Activated naive CD8-positive, alpha-beta T cell treated with anti-CD3 and anti-CD28 coated beads, Interleukin-2, amount 50 U/mL, for 16 hours (primary cell): ENCODE results near the gene NQO2.
A peak's percentile ranks its signal among the peaks of the same experiment; 100 is the strongest.
"Not testable (repeated sequence)": the region's sequence is repeated elsewhere in the genome, so short reads cannot be mapped to it uniquely, and the experiment has no call there.

Source experiments
- DNase-seq: peaks from one replicate; pipeline ENCODE4 v3.0.0-alpha.2; 2020; ENCODE audit warnings: low read depth, low spot score

NQO2 gene

DNA sequence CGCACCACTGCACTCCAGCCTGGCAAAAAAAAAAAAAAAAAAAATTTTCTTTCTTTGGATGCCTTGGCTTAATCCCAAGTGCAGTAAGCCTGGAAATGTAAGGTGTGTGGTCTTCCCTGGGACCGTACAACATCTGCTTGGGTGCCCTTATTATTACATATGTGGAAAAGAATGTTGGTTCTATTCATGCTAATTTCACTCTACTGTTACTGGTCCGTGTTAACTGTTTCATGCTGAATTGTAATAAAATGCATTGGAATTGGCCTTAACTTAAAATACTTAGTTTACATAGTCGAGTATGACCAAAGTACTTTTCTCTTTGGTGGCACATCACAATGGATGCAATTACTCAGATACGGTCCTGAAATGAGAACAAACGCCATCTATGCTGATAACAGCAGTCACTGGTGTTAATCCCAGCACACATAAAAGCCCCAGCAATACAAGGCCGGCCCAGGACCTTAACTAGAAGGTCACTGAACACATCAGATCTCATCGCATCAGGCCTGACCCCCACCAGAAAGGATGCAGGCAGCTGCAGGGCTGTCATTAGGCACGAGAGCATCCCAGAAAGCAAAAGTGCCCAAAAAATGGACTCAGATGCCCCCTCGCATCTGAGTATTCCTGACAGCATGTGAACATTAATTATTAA is 29.5 kb upstream of the NQO2 start:
- no peak for DNase-seq

DNA sequence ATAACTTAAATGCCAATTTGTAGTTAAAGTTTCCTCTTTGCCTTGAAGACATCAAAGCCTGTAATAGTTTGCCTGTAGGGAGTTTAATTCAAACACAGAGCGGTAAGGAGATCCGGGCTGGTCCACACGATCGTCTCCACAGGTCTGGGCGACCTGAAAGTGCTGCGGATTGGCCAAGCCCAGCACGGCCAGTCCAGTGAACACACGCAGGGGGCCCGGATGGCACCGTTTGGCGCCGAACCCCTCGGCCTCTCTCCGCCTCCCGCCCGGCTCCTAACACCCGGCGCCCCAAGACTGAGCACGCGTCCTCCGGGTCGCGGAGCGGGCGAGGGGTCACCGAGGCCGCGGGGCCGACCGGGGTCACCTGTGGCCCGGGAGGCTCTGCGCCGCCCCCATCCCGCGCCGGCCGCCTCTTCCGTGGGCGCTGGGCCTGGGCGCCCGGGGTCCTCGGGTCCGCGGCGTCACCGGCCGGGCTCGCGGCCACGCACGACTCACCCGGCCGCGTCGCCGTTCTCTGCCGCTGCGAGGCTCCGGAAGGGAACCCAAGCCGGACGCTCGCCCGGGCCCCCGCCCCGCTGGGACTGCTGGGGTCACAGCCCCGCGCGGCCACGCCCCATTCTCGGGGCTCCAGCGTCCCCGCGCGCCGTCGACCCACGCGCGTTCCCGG is 28.8 kb upstream of the NQO2 start:
- DNase-seq, result no peak

DNA sequence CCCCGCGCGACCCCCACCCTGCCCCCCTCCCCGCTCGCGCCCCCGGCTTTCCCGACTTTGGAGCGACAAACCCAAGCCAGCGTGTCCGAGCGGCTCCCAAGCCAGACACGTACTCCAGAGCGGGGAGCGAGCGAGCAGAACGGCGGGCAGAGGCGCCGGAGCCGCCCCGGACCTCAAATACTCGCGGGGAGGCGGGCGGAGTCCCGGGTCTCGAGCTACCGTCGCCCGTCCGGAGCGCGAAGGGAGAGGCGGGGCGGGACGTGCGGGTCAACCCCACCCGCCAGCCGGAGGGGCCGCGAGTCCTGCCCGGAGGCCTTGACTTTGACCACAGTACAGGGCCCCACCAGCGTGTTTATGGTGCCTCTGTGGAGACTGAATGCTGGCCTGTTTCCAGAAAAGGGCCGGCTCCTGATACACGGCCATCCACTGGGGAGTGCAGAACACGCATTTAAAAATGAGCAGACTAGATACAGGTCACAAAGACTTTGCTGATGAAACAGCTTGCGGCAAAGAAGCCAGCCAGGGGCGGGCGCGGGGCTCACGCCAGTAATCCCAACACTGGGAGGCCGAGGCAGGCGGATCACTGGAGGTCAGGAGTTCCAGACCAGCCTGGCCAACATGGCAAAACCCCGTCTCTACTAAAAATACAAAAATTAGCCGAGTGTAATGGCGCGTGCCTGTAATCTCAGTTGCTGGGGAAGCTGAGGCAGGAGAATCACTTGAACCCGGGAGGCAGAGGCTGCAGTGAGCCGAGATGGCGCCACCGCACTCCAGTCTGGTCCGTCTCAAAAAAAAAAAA is 28.1 kb upstream of the NQO2 start, which contains the start of gene SERPINB6:
Gene SERPINB6, minus strand, starts transcription at position 148 of the 799 bp plus-strand sequence. CDS start 12,235 bp downstream, outside the sequence.
- no peak for DNase-seq

DNA sequence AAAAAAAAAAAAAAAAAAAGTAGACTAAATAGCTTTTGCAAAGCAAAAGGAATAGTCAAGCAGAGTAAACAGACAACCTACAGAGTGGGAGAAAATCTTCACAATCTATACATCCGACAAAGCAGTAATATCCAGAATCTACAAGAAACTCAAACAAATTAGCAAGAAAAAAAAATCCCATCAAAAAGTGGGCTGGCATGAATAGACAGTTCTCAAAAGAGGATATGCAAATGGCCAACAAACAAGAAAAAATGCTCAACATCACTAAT is 27.5 kb upstream of the NQO2 start:
- DNase-seq, result not testable (repeated sequence)

DNA sequence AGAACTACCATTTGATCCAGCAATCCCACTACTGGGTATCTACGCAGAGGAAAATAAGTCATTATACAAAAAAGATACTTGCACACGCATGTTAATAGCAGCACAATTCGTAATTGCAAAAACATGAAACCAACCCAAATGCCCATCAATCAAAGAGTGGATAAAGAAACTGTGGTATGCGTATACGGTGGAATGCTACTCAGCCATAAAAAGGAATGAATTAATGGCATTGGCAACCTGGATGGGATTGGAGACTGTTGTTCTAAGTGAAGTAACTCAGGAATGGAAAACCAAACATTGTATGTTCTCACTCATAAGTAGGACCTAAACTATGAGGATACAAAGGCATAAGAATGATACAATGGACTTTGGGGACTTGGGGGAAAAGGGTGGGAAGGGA is 27.0 kb upstream of the NQO2 start:
- DNase-seq, result not testable (repeated sequence)

DNA sequence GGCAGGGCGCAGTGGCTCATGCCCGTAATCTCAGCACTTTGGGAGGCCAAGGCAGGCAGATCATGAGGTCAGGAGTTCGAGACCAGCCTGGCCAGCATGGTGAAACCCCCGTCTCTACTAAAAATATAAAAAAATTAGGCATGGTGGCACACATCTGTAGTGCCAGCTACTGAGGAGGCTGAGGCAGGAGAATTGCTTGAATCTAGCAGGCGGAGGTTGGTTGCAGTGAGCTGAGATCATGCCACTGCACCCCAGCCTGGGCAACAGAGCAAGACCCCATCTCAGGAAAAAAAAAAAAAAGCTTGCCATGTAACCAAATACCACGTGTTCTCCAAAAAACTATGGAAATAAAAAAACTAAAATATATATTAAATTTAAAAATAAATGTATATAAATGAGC is 26.5 kb upstream of the NQO2 start:
- DNase-seq, result not testable (repeated sequence)

DNA sequence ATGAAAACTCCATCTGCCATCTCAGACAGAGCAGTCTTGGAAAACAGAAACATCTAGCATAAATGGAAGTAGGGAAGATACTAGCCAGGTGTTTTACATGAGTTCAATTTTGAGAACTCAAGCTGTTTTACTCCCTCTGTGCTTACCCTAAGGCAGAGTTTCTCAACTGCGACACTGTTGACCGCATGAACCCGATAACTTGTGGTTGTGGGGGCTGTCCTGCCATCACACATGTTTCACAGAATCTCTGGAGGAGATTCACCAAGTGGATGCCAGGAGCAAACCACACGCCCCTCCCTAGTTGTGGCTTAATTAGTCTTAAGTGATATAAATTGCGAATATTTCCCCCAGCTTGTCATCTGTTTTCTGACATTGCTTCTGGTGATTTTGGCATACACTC is 26.0 kb upstream of the NQO2 start:
- no peak for DNase-seq

DNA sequence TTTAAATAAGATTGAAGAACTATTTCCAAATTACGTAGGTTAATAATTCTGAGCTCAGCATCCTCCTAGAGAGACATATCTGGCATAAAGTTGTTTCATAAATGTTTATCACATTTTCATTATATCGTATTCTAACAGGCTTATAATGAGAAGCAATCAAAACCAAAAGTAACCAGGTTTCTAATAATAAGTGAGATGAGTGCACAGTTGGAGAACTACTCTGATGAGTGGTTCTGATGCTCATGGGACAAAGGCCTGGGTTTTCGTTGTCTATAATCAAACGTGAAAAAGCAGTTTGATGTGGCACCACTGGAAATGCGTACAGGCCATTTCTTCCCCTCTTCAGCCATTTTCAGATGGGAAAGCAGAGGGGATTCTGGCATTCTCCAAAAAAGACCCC is 23.6 kb upstream of the NQO2 start:
- no peak for DNase-seq

DNA sequence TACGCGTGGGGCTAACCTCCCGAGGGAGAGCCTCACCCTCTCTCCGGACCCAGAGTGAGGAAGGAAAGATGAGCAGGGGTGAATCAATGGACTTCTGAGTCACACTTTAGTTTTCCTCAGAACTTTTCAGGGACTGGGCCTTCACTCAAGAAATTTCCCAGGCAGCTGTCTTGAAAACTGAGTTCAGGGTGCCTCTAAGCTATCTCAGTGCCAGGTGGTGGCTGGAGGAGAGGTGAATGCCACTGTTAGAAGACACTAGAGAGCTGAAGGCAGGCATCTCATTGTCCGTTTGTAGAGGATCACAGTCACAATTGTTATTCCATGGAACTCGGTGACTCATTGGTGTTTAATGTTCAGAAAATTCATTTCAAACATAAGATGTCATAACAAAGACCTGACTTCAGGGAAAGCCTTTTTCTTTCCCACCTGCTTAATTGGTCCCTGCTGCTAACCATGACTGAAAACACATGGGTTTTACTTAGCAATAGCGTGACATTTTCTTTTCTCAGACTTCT is 23.1 kb upstream of the NQO2 start:
- DNase-seq, result no peak

DNA sequence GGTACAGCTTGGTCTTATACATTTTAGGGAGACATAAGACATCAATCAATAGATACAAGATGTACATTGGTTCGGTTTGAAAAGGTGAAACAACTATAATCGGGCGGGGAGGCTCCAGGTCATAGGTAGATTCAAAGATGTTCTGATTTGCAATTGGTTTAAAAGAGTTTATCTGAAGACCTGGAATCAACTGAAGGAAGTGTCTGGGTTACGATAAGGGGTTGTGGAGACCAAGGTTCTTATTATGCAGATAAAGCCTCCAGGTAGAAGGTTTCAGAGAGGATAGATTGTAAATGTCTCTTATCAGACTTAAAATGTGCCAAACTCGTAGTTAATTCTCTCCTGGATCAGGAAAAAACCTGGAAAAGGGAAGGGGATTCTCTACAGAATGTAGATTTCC is 22.4 kb upstream of the NQO2 start:
- no peak for DNase-seq

DNA sequence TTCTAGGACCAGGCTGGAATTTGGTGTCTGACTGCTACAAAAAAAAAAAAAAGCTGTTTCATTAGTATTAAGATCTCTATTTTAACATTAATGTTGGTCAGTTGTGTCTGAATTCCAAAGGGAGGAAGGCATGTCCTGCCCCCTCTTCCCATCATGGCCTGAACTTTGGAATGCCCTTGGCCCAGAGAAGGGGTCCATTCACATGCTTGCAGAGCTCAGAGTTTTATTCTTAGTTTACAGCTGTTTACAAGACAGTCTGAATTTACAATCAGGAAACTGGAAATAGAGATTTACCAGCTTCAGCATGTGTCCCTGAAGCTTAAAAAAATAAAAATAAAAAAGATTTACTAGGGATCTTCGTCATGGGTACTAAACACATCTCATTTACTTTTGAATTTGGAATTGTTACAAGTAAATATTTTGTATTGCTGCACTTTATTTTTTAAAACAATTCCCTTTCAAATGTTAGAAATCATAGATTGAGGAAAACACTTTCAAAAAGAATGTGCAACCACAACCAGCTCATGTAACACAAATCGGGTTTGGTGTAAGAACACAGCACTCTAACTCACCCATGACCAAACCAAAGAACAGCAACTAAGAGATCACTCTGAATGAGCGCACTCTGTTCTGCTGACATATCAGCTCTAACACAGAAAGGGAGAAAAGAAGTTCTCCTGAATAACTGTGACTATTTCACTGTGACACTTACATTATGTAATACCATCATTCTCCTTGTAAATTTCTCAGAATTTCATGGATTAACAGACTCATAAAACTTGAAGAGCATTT is 21.7 kb upstream of the NQO2 start:
- DNase-seq, result no peak

DNA sequence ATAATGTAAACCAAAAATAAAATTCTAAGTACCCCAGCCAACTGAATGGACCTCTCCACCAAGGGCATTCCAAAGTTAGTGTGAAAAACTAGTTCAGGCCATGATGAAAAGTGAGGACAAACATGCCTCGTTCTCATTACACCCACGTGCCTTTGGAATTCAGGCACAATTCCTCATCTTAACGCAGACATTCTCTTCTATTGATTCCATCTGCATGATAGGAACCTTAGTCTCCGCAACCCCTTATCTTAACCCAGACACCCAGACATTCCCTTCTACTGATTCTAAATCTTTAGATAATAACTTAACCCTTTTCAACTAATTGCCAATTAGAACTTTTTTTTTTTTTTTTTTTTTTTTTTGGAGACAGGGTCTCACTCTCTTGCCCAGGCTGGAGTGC is 20.8 kb upstream of the NQO2 start:
- DNase-seq, result no peak

DNA sequence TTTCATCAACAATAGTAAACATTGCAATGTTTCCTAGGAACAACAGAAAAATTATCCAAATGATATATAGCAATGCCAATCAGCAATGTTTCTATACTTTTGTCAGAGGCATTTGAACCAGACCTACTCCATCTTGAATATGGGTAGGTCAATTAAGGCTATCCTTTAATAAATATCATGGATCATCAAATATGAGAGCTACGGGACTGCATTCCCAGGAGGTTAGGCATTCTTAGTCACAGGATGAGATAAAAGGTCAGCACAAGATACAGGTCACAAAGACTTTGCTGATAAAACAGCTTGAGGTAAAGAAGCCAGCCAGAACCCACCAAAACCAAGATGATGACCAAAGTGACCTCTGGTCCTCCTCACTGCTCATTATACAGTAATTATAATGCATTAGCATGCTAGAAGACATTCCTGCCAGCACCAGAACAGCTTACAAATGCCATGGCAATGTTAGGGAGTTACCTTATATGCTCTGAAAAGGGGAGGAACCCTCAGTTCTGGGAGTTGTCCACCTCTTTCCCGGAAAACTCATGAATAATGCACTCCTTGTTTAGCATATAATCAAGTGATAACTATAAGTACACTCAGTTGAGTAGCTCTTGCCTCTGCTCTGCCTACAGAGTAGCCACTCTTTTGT is 19.8 kb upstream of the NQO2 start:
- no peak for DNase-seq

DNA sequence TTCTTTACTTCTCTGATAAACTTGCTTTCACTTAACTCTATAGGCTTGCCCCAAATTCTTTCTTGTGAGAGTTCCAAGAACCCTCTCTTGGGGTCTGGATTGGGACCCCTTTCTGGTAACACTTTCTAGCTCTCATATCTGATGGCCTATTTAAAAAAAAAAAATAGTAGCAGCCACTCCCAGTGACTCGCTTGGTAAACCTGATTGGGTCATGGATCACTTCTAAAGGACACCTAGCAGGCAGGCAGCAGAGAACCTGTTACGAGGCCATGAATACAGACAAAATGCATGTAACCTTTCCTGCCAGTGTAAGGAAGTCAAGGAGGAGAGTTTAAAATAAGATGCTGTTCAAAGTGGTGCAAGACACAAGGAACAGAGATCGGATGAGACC is 19.2 kb upstream of the NQO2 start:
- no peak for DNase-seq

DNA sequence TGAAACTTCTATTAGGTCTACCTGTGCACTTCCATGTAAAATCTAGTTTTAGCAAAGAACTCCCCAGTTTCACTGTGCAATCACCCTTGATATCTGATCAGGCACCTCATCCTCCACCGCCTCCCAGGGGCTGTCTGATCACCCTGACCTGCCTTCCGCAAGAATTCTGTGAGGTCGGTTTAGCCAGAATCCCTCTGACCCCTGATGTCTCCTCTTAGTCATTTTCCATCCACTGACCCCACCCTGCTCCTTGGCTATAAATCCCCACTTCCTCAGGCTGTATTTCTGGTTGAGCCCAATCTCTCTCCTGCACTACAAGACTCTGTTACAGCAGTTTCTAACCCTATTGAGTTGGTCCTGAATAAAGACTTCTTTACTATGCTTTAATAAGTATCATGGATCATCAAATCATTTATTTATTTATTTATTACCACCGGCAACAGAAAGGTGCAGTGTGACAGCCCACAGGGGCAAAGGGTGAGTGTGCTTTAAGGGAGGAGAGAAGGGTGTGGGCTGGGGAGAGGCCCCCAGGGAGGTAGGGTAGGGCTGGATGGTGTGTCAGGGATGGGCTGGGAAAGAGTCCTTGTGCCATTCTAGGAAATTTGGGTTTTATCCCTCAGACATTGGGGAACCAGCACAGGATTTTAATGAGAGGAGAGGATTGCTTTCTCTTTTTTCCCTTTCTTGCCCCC is 17.1 kb upstream of the NQO2 start:
- no peak for DNase-seq

DNA sequence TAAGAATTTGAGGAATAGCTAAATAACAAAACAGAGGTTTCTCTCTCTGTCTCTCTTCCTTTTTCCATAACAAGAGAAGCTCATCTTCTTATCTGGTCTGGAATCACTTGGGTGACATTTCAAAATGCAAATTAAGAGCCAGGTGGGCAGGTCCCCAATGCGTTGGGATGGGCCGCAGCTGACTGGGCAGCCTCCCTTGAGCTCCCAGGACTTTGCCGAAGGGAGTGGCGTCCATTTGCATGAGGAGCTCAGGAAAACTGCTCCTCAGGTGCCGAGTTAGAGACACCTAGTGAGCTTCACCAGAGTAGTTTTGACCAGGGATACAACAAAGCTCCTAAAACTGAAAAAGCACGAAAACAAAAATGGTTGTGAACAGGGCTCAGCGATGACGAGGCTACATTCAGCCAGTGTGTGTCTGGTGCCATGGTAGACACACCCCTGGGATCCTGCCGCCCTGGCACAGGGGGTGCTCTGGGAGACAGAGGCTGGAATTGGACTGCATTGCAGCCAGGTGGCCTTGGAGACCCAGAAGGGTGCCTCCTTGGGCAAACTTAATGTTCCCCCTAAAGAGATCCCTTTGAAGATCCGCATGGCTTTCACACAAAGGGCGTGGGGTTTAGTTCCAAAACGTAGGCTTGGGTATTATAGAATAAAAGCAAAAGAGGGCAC is 14.8 kb upstream of the NQO2 start:
- DNase-seq, result no peak

DNA sequence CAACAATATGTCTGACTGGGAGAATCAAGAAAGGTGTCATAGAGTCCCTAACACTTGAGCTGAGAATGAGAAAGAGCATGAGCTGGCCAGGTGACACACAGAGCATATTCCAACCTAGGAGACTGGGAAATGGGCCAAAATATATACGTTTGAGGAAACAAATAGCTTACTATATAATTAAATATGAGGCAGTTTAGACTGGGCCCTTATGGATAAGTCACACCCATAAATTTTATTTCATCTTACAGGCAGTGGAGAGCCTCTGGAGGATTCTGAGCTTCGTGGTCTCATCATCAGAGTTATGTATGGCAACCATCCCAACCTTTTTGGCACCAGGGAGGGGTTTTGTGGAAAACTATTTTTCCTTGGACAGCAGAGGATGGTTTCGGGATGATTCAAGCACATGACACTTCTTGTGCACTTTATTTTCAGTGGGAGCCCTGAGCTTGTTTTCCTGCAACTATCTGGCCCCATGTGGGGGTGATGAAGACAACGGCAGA is 12.9 kb upstream of the NQO2 start:
- DNase-seq, result no peak

DNA sequence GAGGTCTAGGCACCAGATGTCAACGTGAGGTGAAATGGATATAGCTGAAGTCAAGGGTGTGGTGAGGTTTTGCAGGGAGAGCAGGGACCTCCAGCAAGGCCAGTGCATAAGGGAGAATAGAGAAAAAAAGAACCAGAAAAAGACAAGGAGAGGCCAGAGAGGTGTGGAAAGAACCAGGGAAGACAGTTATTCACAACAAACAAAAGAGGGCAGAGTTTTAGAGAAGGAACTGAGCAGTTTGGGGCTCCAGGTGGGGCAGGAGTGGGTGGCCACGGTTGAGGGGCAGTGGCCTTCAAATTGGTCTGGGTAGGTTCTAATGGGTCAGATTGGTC is 11.6 kb upstream of the NQO2 start:
- no peak for DNase-seq

DNA sequence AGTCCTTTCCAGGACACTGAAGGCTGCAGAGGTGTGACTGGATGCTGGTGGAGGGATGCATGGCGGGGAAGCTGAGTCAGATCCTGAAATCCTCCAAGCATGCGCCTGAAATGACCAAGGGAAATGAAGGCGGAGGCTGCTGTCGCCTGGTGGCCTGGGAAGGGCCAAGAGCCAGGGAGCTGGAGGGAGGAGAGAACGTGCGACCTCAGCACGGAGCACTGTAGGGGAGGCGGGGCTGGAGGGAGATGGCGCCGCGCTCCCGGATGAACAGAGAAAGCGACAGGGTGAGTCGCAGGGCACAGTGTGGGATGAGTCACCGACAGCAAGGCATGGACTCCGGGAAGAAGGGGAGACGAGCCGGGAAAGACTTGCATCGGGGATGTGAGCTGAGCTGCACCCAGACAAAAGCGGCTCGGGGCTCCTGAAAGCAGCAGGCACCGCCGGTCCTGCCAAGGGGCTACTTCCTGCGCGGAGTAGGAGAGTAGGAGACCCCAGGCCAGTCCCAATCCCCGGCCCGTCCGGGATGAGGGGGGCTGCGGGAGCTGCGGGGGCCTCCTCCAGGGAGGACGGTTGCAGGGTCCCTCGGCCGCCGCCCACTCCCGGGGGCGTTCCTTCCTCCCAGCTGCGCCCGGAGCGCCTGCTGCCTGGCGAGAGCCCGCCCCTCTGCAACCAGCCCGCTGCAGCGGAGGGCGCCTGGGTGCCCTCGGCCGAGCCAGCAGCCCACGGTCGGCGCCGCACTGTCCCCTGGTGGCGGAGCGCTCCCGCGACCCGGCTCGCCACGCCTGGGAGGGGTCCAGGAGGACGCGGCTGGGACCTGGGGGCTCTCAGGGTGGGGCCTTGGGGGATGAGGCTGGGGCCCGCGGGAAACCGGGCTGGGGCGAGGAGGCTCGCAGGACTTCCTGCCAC is 11.0 kb upstream of the NQO2 start:
- peak; percentile 43 for DNase-seq
